HG03280 (cell line): ENCODE data around the gene METTL1.
"Not testable (repeated sequence)": the region's sequence is repeated elsewhere in the genome, so short reads cannot be mapped to it uniquely, and the experiment has no call there.

ENCODE experiments used
- ATAC-seq: cut with Tn5 transposase; IDR thresholded peaks from one replicate; pipeline ENCODE4 v1.9.1; 2021; ENCODE audit warnings: mild to moderate bottlenecking, moderate library complexity; ENCODE audit not compliant: unreplicated experiment

METTL1 gene

DNA sequence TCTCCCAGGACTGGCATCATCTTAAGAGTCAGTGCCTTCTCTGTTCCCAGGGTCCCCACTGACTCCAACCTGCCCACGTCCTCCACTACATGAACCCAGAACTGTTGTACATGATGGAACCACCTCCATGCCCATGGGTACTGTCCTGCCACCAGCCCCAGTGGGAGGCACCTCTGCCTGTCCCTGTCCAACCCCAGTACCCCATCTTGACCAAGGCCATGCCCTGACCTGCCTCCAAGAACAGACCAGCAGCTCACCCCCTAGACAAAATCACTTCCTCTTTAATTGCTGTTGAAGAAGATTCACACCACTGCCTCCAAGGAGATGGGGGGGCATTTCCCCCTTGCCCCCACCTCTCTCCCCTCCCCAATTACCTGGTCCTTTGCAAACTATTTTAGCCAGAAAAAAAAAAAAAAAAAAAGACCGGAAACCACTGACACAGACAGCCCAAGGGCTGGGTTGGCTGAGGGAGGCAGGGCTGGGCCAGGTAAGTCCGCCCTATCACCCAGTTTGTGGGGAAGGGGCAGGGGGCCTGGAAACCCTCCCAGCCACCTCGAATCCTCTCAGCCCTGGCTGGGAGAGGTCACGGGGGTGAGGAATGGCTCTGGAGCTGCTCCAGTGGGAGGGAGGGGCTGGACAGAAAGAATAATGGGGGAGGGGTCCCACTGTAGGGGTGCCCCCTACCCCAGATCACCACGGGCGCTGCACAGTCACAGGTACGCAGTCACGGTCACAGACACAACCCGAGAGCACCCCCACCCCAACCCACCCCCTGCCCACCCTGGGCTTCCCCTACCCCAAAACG is 46.8 kb downstream of the METTL1 start:
- no peak for ATAC-seq

DNA sequence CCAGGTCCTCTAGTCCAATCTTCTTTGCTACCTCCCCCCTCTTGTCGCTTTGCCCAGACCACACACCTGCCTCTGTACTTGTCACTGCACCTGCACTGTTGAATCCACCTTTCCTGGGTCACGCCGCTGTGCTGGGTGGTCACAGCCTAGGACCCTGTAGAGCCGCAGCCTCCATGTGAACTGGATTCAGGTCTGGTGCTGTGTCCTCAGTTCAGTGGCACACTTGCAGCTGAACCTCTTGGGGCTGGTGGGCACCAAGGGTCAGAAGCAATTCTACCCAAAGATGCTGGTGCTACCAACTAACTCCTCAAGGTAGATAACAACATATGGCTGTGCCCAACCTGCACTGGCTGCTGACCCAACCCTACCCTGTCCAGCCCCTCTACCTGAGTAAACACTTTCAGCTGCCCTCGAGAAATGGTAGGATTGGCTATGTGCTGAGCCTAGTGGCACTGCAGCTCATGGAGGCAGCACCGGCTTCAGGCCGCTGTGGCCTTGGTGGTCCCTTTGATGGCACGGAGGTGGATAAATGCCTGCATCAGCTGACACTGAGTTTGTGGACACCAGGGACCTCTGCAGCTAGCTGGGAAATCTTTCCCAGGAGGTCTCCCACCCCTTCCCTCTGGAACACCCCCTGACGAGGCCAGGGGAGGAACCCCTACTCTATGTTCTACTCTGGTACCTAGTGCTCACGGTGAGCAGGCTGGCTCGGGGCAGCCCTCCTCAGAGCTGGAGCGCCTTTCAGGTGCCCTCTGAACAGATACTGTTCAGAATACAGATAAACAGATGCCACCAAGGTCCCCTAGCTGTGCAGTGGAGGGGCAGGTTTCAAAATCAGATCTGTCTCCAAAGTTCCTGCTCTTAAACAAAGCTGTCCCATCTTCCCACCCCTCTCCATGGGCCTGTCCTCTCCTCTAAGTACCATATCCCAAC is 47.6 kb downstream of the METTL1 start:
- ATAC-seq: no peak

DNA sequence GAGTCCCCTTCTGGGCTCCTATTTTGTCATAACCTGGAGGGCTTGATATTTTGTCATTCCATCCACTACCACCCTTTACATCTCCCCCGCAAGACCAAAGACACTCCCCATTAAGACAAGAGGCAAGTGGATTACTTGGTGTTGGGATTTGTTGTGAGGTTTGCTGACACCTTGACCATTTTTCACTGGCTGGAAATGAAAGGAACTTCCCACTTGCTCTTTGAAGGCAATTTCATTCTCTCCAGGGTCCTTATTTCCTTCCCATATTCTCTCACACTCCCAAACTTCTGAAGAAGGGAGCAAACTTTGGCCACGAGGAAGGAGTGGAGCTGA is 48.3 kb downstream of the METTL1 start:
- no peak for ATAC-seq

DNA sequence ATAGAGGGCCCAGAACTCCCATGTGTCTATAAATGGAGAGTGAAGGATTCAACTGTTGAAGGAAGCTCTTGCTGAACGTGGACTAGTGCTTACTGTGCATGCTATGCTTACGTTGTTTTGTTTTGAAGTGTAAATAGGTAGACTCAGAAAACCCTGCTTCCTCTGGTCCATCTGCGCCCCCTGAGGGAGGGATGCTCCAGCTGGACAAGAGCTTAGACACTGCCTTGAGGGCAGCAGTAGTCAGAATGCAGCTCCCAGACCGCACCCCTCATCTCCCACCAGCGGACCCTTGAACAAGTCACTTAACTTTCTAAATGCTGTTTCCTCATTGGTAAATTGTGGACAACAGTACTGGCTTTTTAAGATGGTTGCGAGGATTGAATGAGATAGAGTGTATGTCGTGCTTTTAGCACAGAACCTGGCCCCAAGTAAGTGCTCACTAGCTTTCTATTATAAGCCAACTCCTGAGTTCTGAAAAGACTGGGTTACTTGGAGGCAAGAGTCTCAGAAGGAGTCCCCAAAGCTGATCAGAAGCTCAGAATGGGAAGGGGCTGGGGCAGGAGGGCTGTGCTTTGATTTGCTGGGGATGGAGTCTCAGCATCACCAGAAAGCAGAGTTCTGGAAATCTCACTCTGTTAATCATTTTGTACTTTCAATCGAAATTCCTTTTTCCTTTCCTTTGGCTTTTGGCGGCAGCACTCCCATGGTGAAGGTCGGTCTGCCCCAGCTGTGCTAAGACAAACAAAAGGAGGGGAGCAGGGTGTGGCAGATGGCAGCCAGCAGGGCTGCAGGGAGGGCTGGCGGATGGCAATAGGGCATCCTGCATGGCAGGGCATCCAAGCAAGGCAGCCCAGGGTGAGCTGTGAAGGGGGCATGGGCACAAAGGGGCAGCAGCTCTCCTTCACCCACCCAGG is 48.9 kb downstream of the METTL1 start:
- ATAC-seq: no peak

DNA sequence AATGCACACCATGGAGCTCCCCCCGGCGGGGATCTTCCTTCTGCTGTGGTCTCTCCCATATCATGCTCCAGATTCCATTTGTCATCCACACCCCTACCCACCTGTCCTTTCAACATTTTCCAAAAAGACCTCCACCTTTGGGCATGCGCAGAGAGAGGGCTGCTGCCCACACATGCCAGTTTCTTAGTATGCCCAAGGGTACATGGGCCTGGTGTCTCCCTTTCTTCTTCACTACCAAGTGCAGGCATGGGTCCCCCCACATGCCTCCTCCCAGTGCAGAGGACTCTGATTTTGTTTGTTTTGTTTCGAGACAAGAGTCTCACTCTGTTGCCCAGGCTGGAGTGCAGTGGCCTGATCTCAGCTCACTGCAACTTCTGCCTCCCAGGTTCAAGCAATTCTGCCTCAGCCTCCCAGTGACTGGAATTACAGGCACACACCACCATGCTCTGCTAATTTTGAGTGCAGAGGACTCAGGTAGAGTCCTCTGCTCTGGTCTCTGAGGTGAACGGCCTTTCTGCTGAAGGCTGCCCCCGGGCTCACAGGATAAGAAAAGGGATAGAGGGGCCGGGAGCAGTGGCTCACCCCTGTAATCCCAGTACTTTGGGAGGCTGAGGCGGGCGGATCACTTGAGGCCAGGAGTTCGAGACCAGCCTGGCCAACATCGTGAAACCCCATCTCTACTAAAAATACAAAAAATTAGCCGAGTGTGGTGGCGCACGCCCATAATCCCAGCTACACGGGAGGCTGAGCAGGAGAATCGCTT is 49.9 kb downstream of the METTL1 start:
- not testable (repeated sequence) for ATAC-seq

DNA sequence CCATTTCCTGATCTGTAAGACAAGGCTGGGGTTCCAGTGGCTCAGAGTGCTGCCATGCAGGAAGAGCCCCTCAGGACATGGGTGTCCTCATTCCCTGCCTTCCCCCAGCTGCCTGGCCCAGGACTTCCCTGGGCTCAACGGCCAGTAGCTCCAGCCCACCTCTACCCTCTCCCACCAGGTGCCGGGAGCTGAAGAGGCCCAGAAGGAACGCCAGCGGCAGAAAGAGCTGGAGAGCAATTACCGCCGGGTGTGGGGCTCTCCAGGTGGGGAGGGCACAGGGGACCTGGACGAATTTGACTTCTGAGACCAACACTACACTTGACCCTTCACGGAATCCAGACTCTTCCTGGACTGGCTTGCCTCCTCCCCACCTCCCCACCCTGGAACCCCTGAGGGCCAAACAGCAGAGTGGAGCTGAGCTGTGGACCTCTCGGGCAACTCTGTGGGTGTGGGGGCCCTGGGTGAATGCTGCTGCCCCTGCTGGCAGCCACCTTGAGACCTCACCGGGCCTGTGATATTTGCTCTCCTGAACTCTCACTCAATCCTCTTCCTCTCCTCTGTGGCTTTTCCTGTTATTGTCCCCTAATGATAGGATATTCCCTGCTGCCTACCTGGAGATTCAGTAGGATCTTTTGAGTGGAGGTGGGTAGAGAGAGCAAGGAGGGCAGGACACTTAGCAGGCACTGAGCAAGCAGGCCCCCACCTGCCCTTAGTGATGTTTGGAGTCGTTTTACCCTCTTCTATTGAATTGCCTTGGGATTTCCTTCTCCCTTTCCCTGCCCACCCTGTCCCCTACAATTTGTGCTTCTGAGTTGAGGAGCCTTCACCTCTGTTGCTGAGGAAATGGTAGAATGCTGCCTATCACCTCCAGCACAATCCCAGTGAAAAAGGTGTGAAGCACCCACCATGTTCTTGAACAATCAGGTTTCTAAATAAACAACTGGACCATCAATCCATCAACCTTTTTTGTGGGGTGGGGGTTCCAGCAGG is 51.0 kb downstream of the METTL1 start:
- ATAC-seq: no peak

DNA sequence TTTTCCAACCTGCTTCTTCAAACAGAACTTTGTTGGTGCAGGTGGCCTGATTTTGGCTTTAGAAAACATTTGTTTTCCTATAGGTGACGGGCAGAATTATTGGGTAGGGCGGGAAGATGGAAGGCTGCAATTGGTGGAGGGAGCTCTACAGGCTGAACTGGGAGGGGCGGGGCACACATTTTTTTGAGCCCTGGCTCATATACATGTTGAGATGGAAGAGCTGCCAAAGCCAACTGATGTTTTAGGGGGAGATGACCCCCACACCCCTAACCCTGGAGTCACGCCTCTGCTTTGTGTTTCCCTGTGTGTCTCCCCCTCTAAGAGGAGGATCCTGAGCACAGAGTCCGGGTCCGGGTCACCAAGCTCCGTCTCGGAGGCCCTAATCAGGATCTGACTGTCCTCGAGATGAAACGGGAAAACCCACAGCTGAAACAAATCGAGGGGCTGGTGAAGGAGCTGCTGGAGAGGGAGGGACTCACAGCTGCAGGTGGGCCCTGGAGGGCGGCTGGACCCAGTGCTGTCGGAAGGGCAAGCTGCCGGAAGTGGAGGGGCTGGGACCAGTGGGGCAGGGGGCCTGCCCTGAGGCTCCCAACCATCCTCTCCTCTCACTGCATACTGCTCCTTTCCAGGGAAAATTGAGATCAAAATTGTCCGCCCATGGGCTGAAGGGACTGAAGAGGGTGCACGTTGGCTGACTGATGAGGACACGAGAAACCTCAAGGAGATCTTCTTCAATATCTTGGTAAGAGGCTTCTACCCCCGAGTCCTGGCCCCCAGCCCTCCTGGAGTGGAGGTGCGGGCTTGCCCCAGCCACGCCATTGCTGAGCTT is 51.9 kb downstream of the METTL1 start:
- ATAC-seq: no peak

DNA sequence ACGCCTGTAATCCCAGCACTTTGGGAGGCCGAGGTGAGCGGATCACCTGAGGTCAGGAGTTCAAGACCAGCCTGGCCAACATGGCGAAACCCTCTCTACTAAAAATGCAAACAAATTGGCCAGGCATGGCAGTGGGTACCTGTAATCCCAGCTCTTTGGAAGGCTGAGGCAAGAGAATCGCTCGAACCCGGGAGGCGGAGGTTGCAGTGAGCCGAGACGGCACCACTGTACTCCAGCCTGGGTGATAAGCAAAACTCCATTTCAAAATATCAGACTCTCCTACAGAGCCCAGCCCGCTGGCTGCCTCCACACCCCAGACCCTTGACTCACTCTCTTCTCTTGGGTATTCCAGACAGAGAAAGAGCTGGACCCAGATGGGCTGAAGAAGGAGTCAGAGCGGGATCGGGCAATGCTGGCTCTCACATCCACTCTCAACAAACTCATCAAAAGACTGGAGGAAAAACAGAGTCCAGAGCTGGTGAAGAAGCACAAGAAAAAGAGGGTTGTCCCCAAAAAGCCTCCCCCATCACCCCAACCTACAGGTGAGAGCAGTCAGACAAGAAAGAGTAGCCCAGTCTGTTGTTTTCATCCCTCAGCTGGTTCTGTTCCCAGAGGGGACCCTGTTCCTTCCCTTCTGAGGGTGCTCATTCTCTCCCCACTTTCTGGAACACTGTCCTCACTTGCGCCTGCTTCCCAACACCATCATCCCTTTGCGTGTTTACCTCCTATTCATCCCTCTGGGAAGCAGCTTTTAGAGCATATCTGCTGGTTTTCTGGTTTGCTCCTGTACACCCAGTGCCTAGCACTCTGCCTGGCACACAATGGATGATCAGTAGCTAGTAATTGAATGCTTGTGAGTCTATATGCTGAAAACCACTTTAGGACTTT is 53.0 kb downstream of the METTL1 start:
- ATAC-seq: no peak
